Measurements from ENCODE around the gene MORF4L1.

DNA sequence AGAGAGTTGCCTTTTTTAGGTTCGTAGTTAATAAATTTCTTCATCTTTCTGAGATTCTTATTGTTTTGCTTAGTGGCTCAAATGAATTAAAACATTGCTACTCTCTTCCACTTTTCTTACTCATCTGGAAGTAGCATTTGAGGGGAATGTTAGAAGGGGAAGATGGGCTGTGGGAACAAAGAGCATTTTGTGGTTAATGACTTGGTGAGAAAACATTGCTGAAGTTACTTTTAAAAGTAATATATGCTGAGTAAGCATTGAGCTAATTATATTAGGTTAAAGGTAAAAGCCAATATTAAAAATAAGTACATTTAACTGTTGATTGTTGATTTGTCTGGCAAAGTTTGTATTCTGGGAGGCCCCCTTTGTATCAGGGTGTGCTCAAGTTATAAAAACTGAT lies 5.7 kb downstream of the MORF4L1 start:
- no peak for TF ChIP-seq POLR2A (IDR thresholded peaks at IDR 0.05)
- TF ChIP-seq, protein P1, sequence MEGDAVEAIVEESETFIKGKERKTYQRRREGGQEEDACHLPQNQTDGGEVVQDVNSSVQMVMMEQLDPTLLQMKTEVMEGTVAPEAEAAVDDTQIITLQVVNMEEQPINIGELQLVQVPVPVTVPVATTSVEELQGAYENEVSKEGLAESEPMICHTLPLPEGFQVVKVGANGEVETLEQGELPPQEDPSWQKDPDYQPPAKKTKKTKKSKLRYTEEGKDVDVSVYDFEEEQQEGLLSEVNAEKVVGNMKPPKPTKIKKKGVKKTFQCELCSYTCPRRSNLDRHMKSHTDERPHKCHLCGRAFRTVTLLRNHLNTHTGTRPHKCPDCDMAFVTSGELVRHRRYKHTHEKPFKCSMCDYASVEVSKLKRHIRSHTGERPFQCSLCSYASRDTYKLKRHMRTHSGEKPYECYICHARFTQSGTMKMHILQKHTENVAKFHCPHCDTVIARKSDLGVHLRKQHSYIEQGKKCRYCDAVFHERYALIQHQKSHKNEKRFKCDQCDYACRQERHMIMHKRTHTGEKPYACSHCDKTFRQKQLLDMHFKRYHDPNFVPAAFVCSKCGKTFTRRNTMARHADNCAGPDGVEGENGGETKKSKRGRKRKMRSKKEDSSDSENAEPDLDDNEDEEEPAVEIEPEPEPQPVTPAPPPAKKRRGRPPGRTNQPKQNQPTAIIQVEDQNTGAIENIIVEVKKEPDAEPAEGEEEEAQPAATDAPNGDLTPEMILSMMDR (IDR thresholded peaks at IDR 0.05 in 4 of 5, conservative IDR thresholded peaks at IDR 0.05 in 1 of 5): no peak

All from gastrocnemius medialis (tissue), 4 donors.